GM18870 (cell line): ENCODE data around the gene LTBP2.

Source experiments
- ATAC-seq: cut with Tn5 transposase; IDR thresholded peaks from one replicate; pipeline ENCODE4 v1.9.1; 2021; ENCODE audit warnings: moderate library complexity; ENCODE audit not compliant: unreplicated experiment

Gene LTBP2

DNA sequence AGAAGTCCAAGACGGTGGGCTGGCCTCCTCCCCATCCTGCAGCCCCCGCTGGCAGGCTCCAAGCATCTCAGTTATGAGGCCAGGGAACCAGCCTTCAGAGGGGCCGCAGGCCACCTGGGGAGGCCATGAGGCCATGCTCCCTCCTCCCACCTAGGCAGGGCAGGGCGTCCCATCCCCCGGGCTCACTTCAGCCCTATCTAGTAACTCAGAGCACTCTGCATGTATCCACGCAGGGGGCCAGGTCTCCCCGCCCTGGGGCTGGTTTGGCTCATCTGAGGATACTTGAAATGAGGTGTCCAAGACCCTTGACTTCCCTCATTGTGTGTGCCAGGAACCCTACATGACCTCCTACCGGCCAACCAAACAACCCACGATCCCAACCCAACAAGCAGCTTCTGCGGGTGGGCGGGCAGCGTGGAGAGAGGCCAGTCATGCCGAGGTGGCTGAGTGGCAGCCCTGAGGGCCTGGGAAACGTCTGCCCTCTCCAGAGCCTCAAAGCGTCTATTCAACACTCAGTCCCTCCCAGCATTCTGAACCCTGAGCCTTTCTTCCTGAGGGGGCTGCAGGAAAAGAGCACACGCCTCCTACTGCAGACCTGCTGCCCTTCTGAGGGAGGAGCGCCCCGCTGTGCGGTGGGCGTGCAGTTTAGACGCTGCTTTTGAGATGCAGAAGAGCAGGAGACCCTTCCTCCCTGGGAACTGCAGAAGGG, 101.7 kb downstream of the LTBP2 start:
- no peak for ATAC-seq

GRCh38 chr14:74509587-74510222, 102.3 kb downstream of the LTBP2 start:
- no peak for ATAC-seq

- no peak for ATAC-seq
Observed at GRCh38 chr14:74508844-74509428, 103.1 kb downstream of the LTBP2 start.

DNA sequence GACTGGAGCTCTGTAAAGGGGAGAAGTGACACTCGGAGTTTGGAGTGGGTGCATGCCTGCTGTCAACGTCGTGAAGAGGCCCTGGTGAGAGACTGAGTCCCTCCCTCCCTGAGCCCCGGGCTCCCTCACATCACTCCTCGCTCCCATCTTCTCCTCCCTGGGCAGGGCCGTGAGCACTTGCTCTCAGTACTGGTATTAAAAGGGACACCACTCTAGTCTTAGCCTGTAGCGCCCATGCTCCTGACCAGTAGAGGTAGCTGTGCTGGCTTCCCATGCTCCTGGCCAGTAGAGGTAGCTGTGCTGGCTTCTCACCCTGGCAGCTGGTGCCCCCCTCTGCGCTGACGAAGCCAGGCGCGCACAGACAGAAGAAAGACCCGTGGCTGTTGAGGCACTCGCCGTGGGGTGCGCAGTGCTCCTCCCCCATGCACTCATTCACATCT, 103.7 kb downstream of the LTBP2 start:
- ATAC-seq = no peak

DNA sequence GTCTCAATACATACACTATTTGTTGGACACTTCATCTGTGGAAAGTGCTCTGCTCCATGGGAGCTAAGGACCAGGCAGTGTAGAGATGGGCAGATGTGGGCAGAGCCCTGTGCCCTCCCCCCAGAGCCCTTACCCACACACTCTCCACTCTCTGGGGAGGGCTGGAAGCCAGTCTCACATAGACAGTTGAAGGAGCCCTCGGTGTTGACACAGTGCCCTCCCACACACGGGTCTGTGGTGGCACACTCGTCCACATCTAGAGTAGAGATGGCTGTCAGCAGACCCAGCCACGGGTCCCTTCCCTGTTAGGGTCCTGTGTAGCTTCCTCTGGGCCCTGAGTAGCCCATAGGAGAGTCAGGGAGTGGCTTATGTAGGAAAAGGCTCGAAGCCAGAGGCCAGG, 104.2 kb downstream of the LTBP2 start:
- no peak for ATAC-seq

DNA sequence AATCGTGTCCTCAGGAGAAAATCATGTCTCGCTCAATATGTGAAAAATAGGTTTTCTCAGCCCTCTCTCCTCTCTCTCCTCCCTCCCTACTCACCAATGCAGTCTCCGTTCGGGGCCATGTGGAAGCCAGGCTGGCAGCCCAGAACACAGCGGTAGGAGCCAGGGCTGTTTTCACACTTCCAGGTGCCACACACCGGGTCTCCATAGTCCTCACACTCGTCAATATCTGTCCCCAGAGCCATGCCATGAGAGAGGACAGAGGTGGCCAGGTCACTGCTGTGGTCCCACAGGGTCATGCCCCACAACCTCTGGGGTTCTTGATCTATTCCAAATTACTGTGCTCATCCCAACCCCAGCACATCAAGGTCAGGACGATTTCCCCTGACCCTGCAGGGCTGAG, 105.0 kb downstream of the LTBP2 start:
- no peak for ATAC-seq

- ATAC-seq = no peak
Observed at GRCh38 chr14:74506411-74506851, 105.6 kb downstream of the LTBP2 start.

GRCh38 chr14:74505831-74506230, 106.2 kb downstream of the LTBP2 start:
- no peak for ATAC-seq

DNA sequence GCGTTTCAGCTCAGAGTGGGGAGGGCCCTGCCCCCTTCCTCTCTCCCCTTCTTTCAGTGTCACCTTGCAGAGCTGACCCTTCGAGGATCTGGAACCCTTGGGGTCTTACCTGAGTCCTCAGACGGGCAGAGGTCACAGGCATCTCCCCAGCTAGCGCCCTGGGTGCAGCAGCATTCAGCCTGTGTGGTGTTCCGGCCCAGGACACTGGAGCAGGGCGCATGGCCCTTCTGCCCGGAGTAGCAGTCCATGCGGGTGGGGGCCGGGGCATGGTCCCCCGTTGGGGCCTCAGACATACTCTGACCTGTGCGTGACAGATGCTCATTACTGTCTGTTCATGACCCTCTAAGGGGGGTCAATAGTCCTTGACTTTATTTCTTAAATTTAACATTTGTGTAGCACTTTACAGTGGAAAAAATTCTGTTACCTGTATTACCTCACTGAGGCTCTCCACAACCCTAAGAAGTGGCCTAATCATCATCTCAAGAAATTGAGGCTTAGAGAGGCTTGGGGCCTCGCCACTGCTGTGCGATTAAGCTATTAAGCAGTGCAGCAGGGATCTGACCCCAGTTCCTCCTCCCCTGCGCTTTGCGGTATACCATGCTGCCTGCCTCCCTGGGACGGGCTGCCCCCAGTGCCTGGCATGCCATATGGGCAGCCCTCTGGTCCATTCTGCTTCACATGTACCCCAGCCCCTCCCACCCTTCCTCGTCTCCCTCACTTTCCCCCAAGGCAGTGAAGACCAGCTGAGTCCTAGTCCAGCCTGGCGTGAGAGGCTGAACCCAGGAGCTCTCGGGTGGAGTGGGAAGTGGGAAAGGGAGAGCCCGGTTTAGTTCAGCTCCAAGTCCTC, 106.9 kb downstream of the LTBP2 start:
- no peak for ATAC-seq

DNA sequence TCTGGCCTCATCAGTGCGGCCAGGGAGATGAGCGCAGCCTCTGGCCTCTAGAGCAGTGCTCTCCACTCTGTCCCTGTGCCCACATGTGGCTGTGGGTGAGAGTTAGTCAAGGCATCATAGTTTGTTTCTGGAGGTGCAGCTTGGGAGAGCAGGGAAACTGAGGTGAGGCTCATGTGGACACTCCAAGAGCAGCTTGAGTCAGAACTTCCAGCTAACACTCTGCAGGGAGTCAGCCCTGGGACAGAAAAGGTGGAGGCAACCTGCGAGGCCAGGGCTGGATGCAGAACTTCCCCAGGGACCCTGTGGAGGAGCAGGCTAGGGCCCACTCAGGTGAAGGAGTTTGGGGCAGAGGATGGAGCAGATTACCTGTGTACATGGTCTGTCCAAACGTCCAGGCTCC, 107.6 kb downstream of the LTBP2 start:
- ATAC-seq = no peak

- no peak for ATAC-seq
Observed at GRCh38 chr14:74503938-74504335, 108.1 kb downstream of the LTBP2 start.

DNA sequence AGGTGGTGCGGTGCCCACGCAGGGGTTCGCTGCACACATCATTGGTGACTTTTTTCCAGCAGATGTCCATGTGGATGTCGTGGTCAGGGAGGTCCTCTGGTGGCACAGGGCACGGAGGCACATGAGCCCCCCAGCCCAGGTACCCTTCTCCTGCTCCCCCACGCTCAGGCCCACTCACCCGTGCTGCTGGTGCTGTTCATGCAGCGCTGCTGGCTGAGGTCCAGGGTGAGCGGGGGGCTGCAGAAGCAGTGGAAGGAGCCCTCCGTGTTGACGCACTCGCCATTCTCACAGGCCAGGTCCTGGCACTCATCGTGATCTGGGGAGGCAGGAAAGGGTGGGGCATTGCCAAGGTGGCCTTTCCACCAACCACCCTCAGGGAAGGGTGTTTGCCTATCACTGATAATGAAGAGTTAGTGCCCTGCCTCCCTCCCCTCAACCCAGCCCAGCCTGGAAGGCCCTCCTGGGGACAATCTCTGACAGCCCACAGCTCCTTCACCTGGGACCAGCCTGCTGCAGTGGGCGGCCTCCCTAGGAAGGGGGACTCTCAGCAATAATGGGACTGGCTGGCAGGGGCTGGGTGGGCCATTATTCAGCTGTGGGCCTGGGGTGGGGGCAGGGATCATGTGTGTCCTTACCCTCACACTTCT, 108.6 kb downstream of the LTBP2 start:
- ATAC-seq = no peak

- ATAC-seq = no peak
Observed at GRCh38 chr14:74502236-74503019, 109.6 kb downstream of the LTBP2 start.

DNA sequence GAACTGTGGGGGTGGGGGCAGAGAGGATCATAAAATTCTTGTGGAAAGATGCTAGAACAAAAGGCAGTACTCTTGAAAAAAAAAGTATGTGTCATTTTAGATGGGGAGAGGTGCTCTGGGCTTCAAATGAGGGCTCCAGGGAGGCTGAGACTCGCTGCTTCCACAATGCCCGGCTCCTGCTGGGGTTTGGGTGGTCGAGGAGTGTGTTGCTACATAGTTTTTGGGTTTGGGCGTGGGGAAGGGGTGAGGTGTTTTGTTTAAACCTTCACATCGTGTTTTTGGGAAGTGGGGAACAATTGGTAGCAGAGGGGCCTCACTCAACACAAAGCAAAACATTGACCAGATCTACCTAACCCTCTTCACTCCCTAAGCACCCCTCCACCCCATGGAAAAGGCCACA, 110.3 kb downstream of the LTBP2 start:
- ATAC-seq = no peak

GRCh38 chr14:74501135-74501614, 110.9 kb downstream of the LTBP2 start:
- no peak for ATAC-seq

DNA sequence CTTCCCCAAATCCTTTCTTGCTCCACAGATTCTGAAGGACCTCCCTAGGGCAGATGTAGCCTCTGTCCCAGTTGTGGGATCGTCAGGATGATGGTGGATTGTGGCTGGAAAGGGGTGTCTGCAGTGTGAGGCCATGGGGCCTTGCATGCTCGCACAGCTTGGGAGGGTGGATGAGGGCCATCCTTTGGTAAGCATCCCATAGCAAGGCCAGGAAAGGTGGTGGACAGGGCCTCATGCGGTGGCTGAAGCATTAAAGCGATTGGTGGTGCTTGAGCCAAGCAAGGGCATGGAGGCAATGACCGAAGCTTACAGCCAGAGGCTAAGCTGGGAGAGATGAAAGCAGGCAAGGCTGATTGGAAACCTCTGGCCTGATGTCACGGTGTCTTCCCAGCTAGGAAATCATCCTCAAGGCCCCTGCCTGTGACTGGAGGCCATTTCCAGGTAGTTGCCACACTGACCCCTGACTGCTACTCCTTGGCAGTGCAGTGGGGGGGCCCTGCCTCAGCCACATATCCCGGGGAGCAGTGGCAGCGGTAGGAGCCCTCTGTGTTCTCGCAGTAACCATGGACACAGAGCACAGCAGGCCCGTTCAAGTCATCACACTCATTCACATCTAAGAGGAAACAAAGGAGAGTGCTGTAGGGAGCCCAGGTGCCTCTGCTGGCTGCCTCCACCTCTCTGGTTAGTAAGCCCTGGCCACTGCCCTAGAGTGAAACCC, 111.5 kb downstream of the LTBP2 start:
- ATAC-seq = no peak

GRCh38 chr14:74495356-74495755, 116.7 kb downstream of the LTBP2 start:
- no peak for ATAC-seq

GRCh38 chr14:74493343-74494261, 118.4 kb downstream of the LTBP2 start, which contains the start of gene ISCA2:
ISCA2 (plus strand) TSS chr14:74493765; CDS start chr14:74493775, 10 bp downstream.
- ATAC-seq = peak; percentile 85
